ENCODE data around the gene TEKT3.

Gene TEKT3

DNA sequence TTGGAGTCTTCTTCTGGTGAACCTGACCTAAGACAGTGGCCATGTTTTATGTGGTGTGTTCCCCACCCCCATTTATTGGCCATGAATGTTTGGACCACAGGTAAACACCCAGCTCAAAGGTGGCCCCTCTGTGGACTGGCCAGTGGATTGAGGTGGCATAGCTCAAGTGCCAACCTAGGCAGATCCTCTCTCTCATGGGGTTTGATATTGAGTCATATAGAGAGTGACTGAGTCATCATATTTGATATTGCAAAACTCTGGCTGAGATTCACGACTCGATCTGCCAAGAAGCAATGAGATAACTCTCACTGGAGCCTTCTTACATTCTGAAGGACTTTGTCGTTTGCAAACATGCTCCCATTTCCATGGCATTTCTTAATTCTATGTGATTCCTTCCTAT is 10.5 kb upstream of the TEKT3 start:
- no peak for TF ChIP-seq FOXM1 (IDR thresholded peaks at IDR 0.05; ENCODE audit: borderline replicate concordance, low read depth)
- no peak for TF ChIP-seq CREB1 (IDR thresholded peaks at IDR 0.05; ENCODE audit: low read depth)
- TF ChIP-seq REST (IDR thresholded peaks at IDR 0.05; ENCODE audit: low read depth): no peak
- no peak for TF ChIP-seq YY1 (IDR thresholded peaks at IDR 0.05; ENCODE audit: low read depth)
- no peak for TF ChIP-seq EGR1 (IDR thresholded peaks at IDR 0.05)
- TF ChIP-seq TEAD4 (IDR thresholded peaks at IDR 0.05): no peak
- TF ChIP-seq EP300 (IDR thresholded peaks at IDR 0.05; ENCODE audit: borderline replicate concordance): no peak
- TF ChIP-seq, protein P1, sequence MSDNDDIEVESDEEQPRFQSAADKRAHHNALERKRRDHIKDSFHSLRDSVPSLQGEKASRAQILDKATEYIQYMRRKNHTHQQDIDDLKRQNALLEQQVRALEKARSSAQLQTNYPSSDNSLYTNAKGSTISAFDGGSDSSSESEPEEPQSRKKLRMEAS (IDR thresholded peaks at IDR 0.05): no peak
- no peak for TF ChIP-seq TCF12 (IDR thresholded peaks at IDR 0.05; ENCODE audit: low read depth)
- no peak for TF ChIP-seq USF1 (IDR thresholded peaks at IDR 0.05)
- TF ChIP-seq ZBTB7A (IDR thresholded peaks at IDR 0.05; ENCODE audit: low read depth): no peak
- TF ChIP-seq TAF1 (IDR thresholded peaks at IDR 0.05; ENCODE audit: low read depth): no peak
- TF ChIP-seq CEBPB (IDR thresholded peaks at IDR 0.05): no peak
- no peak for TF ChIP-seq RAD21 (IDR thresholded peaks at IDR 0.05; ENCODE audit: low read depth)
- no peak for TF ChIP-seq NFIC (IDR thresholded peaks at IDR 0.05)

DNA sequence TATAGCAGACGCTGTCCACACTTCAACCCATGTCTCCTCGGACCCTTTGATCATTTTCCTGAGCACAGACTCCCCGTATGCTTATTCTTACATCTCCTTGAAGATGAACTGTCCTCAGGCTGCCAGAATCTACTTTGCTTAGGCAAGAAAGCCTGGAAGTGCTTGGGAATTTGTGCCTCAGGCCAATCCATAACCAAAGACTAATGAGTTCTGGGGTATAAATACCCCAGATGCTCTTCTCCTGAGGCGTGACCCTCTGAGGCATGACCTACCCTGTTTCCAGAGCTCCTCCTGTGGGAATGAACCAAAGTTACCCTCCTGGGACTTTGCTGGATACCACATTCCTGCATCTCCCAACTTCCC is 10.1 kb upstream of the TEKT3 start:
- TF ChIP-seq ZBTB7A (IDR thresholded peaks at IDR 0.05; ENCODE audit: low read depth): no peak
- TF ChIP-seq TCF12 (IDR thresholded peaks at IDR 0.05; ENCODE audit: low read depth): no peak
- TF ChIP-seq NFIC (IDR thresholded peaks at IDR 0.05): no peak
- no peak for TF ChIP-seq EP300 (IDR thresholded peaks at IDR 0.05; ENCODE audit: borderline replicate concordance)
- no peak for TF ChIP-seq USF1 (IDR thresholded peaks at IDR 0.05)
- TF ChIP-seq TEAD4 (IDR thresholded peaks at IDR 0.05): no peak
- no peak for TF ChIP-seq EGR1 (IDR thresholded peaks at IDR 0.05)
- no peak for TF ChIP-seq REST (IDR thresholded peaks at IDR 0.05; ENCODE audit: low read depth)
- TF ChIP-seq, protein P1 (IDR thresholded peaks at IDR 0.05): no peak
- no peak for TF ChIP-seq RAD21 (IDR thresholded peaks at IDR 0.05; ENCODE audit: low read depth)
- no peak for TF ChIP-seq CREB1 (IDR thresholded peaks at IDR 0.05; ENCODE audit: low read depth)
- no peak for TF ChIP-seq TAF1 (IDR thresholded peaks at IDR 0.05; ENCODE audit: low read depth)
- no peak for TF ChIP-seq YY1 (IDR thresholded peaks at IDR 0.05; ENCODE audit: low read depth)
- TF ChIP-seq CEBPB (IDR thresholded peaks at IDR 0.05): no peak
- no peak for TF ChIP-seq FOXM1 (IDR thresholded peaks at IDR 0.05; ENCODE audit: borderline replicate concordance, low read depth)

GRCh38 chr17:15350777-15351477 is 9.5 kb upstream of the TEKT3 start:
- no peak for TF ChIP-seq TCF12 (IDR thresholded peaks at IDR 0.05; ENCODE audit: low read depth)
- no peak for TF ChIP-seq EGR1 (IDR thresholded peaks at IDR 0.05)
- TF ChIP-seq, protein P1 (IDR thresholded peaks at IDR 0.05): no peak
- TF ChIP-seq REST (IDR thresholded peaks at IDR 0.05; ENCODE audit: low read depth): no peak

- TF ChIP-seq EP300 (IDR thresholded peaks at IDR 0.05; ENCODE audit: borderline replicate concordance): no peak
- no peak for TF ChIP-seq TAF1 (IDR thresholded peaks at IDR 0.05; ENCODE audit: low read depth)
- no peak for TF ChIP-seq EGR1 (IDR thresholded peaks at IDR 0.05)
- TF ChIP-seq REST (IDR thresholded peaks at IDR 0.05; ENCODE audit: low read depth): no peak
- TF ChIP-seq ZBTB7A (IDR thresholded peaks at IDR 0.05; ENCODE audit: low read depth): no peak
- no peak for TF ChIP-seq YY1 (IDR thresholded peaks at IDR 0.05; ENCODE audit: low read depth)
Measured at GRCh38 chr17:15349119-15349518, 7.7 kb upstream of the TEKT3 start.

Data from Ishikawa (cell line).